ENCODE results near the gene TRIO.

Gene TRIO

GRCh38 chr5:14225173-14225834, 82.2 kb downstream of the TRIO start:
- Histone ChIP-seq H3K9me3 (ENCODE audit: control insufficient read depth, insufficient read depth, low read depth, low read length) (no peaks in the 10 kb centered on the region), H3K4me3 (ENCODE audit: low read depth, low read length) (no peak overlapping the region), H3K4me1 (ENCODE audit: control insufficient read depth, insufficient read depth, low read length) (peaks cover 21% of the 10 kb centered on the region), H3K27ac (ENCODE audit: extremely low read depth, low read depth, low read length) (no peak overlapping the region), H3K36me3 (ENCODE audit: control insufficient read depth in 2 of 2, insufficient read depth in 1 of 2, low read length in 2 of 2) (no peaks in the 10 kb centered on the region)
- TF ChIP-seq ZNF571 (tag by site-specific recombination; IDR thresholded peaks at IDR 0.05) (no peak), ZNF10 (tag by site-specific recombination; IDR thresholded peaks at IDR 0.05) (peak; percentile 46; the same call in 1 of the 2 replicates)
- ChIA-PET CTCF (interaction anchor here (1.0 kb wide), 1 partner anchor 117 kb away, joined by 4 read pairs; no protein-coding TSS in a partner anchor), POLR2A (no interaction called here)

- ChIA-PET POLR2A (no interaction called here), CTCF (interaction anchor here (0.6 to 1.0 kb wide), 3 partner anchors 26 to 399 kb away, joined by 3 to 5 read pairs (median 4); no protein-coding TSS in a partner anchor)
- Histone ChIP-seq H3K9me3 (ENCODE audit: control insufficient read depth, insufficient read depth, low read depth, low read length) (no peaks in the 10 kb centered on the region), H3K4me3 (ENCODE audit: low read depth, low read length) (no peak overlapping the region), H3K36me3 (ENCODE audit: control insufficient read depth in 2 of 2, insufficient read depth in 1 of 2, low read length in 2 of 2) (no peaks in the 10 kb centered on the region), H3K27ac (ENCODE audit: extremely low read depth, low read depth, low read length) (no peak overlapping the region), H3K4me1 (ENCODE audit: control insufficient read depth, insufficient read depth, low read length) (peaks cover 15% of the 10 kb centered on the region)
- TF ChIP-seq ZNF398 (tag by site-specific recombination; IDR thresholded peaks at IDR 0.05): no peak
- peak; percentile 17; the same call in 1 of the 2 replicates for TF ChIP-seq ZNF513 (tag by site-specific recombination; IDR thresholded peaks at IDR 0.05)
- no peak for TF ChIP-seq ZNF558 (tag by site-specific recombination; IDR thresholded peaks at IDR 0.05)
- no peak for TF ChIP-seq ZNF280D (tag by site-specific recombination; IDR thresholded peaks at IDR 0.05)
- TF ChIP-seq ZXDB (tag by site-specific recombination; IDR thresholded peaks at IDR 0.05): no peak
- no peak for TF ChIP-seq ZNF140 (tag by site-specific recombination; IDR thresholded peaks at IDR 0.05)
- TF ChIP-seq SETDB1 (IDR thresholded peaks at IDR 0.05; ENCODE audit: insufficient read length, low read length): no peak
Observed at GRCh38 chr5:14226149-14226548, 83.0 kb downstream of the TRIO start.

- Histone ChIP-seq H3K36me3 (ENCODE audit: control insufficient read depth in 2 of 2, insufficient read depth in 1 of 2, low read length in 2 of 2) (no peaks in the 10 kb centered on the region), H3K4me3 (ENCODE audit: low read depth, low read length) (no peak overlapping the region), H3K4me1 (ENCODE audit: control insufficient read depth, insufficient read depth, low read length) (peaks cover 19% of the 10 kb centered on the region), H3K9me3 (ENCODE audit: control insufficient read depth, insufficient read depth, low read depth, low read length) (no peaks in the 10 kb centered on the region), H3K27ac (ENCODE audit: extremely low read depth, low read depth, low read length) (no peak overlapping the region)
- TF ChIP-seq ZNF623 (tag by site-specific recombination; IDR thresholded peaks at IDR 0.05): no peak
- no peak for TF ChIP-seq SP7 (tag by site-specific recombination; IDR thresholded peaks at IDR 0.05)
- no peak for TF ChIP-seq ZNF280C (tag by site-specific recombination; IDR thresholded peaks at IDR 0.05)
- no peak for TF ChIP-seq ZFP69B (tag by site-specific recombination; IDR thresholded peaks at IDR 0.05)
- TF ChIP-seq ZSCAN16 (tag by site-specific recombination; IDR thresholded peaks at IDR 0.05): no peak
- no peak for TF ChIP-seq ZNF544 (tag by site-specific recombination; IDR thresholded peaks at IDR 0.05)
- TF ChIP-seq ZNF555 (tag by site-specific recombination; conservative IDR thresholded peaks at IDR 0.05): no peak
- no peak for TF ChIP-seq GLI4 (tag by site-specific recombination; IDR thresholded peaks at IDR 0.05)
- no peak for TF ChIP-seq ZBTB17 (tag by site-specific recombination; IDR thresholded peaks at IDR 0.05)
- no peak for TF ChIP-seq ZNF48 (tag by site-specific recombination; IDR thresholded peaks at IDR 0.05)
- ChIA-PET CTCF (interaction anchor here (0.6 kb wide), 2 partner anchors 26 to 399 kb away, joined by 3 to 5 read pairs; no protein-coding TSS in a partner anchor), POLR2A (interaction anchor here (0.5 kb wide), 1 partner anchor 687 kb away, joined by 3 read pairs; no protein-coding TSS in a partner anchor)
Observed at GRCh38 chr5:14226554-14226953, 83.4 kb downstream of the TRIO start.
